ENCODE results near the gene BRPF1. TPM values are rescaled to one million over a fixed set of nuclear protein-coding genes. Genes with fewer than 3 reads are reported as not detected.

BRPF1 gene
- total and polyA plus RNA-seq, 10 of the 15 experiments (the other 5 are each of a cell fraction or from before 2014, with no cell fraction given): 1.2 to 25.3 (median 13.6) TPM

DNA sequence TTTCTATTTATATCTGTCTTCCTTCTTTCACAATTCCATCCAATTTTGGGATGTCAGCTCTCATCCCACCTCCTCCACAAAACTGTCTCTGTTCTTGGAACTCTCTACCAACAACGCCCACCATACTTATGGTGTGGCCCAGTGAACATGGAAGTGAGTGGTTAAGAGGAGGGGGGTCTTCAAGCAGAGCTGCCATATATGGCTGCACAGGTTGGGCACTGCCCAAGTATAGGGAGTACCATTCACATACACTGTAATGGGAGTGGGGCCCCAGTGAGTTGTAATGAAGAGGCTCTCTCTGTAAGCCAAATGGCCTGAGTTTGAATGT, 46.1 kb downstream of the BRPF1 start (continued):
- TF ChIP-seq SIX5 (IDR thresholded peaks at IDR 0.05; ENCODE audit: low read depth, low read length, severe bottlenecking) (no peak), CBFB (IDR thresholded peaks at IDR 0.05; ENCODE audit: low read depth) (no peak), HDAC6 (IDR thresholded peaks at IDR 0.05; ENCODE audit: unreplicated experiment) (no peak), SUPT20H (IDR thresholded peaks at IDR 0.05; ENCODE audit: borderline replicate concordance, control insufficient read depth, low read depth, low read length) (no peak), BCL11A (IDR thresholded peaks at IDR 0.05; ENCODE audit: low read depth, low read length) (no peak), NFYB (IDR thresholded peaks at IDR 0.05; ENCODE audit: insufficient read depth, low read depth, low read length) (no peak)

DNA sequence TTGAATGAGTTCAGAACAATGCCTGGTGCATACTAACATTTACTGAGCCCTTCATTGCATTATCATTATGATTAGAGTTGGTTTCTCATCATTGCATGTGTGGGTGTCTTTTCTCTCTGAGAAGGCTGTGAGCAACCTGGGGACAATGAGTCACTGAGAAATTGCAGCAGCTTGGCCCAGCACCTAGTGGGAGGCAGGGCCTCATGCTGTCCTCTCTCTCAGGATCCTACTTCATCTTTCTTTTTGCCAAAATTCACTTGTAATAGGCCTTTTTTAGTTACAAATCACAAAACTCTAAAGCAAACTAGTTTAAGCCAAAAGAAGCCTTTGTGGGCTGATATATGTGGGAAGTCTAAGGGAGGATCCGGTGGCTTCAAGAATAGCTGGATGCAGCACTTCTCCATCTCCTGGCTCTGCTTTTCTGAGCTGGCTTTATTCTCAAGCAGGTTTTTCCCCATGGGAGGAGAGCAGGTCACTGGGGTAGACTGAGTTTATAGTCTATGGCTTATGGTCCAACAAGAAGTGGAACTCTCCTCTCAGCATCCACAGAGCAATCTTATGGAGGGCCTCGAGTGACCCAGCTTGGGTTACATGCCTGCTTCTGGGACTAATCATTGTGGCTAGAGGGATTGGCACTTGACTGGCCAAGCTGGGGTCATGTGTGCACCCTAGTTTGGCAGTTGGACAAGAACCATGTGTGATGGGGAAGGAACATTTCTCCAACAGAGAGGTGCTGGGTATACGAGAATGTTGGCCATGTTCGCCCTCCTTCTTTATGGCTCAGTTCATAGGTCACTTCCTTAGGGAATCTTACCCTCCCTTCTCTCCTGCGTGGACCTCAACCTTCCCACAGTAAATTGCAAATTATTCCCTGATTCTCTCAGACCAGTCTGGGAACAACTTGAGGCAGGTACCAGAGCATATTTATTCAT, 46.9 kb downstream of the BRPF1 start:
- Histone ChIP-seq H3K79me2 (ENCODE audit: control insufficient read depth, insufficient read depth, low read length) (no peaks in the 10 kb centered on the region), H3K27me3 (replicated peaks in 1 of 2; ENCODE audit: control insufficient read depth in 2 of 2, insufficient read depth in 2 of 2, low read length in 1 of 2) (no peaks in the 10 kb centered on the region), H2AFZ (ENCODE audit: control insufficient read depth, low read depth, low read length) (no peak overlapping the region), H3K36me3 (ENCODE audit: control insufficient read depth in 2 of 2, insufficient read depth in 2 of 2, low read length in 1 of 2) (0 out of 4 replicates have a peak, but pooled peaks cover 0 to 7% of the 10 kb centered on the region in 2 experiments), H3K9me3 (replicated peaks; ENCODE audit: control insufficient read depth, insufficient read depth, low read length) (no peaks in the 10 kb centered on the region), H3K4me1 (ENCODE audit: control insufficient read depth, insufficient read depth, low read length) (peaks cover 31% of the 10 kb centered on the region), H3K27ac (ENCODE audit: control insufficient read depth, insufficient read depth) (no peak overlapping the region), H4K20me1 (ENCODE audit: control insufficient read depth, insufficient read depth) (no peaks in the 10 kb centered on the region), H3K4me2 (ENCODE audit: control insufficient read depth, insufficient read depth) (no peak overlapping the region), H3K4me3 (no peak overlapping the region), H3K9ac (ENCODE audit: control insufficient read depth, insufficient read depth, low read length) (no peak overlapping the region)
- CTCF ChIA-PET: interaction anchor here (1.0 to 2.1 kb wide), 2 partner anchors 12 to 278 kb away, joined by 3 to 8 read pairs; no protein-coding TSS in a partner anchor
- BruUV-seq (replicated peaks): no TSS peak
- intact Hi-C loops (cut with micrococcal nuclease; ENCODE audit: unreplicated experiment) (no loop called here), in situ Hi-C loops (cut with MboI) (no loop called here)
- RAD21 ChIA-PET (ENCODE audit: unreplicated experiment): interaction anchor here (1.0 kb wide), 1 partner anchor 15 kb away, joined by 3 read pairs; the partner anchor contains the start of gene ARPC4
- DNase-seq (ENCODE audit: low read depth, low spot score) (no peak), FAIRE-seq (no peak), ATAC-seq (no peak)
- SMC1A ChIA-PET (ENCODE audit: uncharacterized antibody, unreplicated experiment): interaction anchor here (0.7 to 1.5 kb wide), 3 partner anchors 25 to 50 kb away, joined by 3 to 4 read pairs (median 3); no protein-coding TSS in a partner anchor
- POLR2A ChIA-PET: interaction anchor here (1.0 kb wide), 1 partner anchor 29 kb away, joined by 4 read pairs; the partner anchor contains the start of gene OGG1
- no peak for TF ChIP-seq SMC3 (IDR thresholded peaks at IDR 0.05; ENCODE audit: borderline replicate concordance, low read length)
- no peak for TF ChIP-seq SIX5 (IDR thresholded peaks at IDR 0.05; ENCODE audit: low read depth, low read length, severe bottlenecking)
- TF ChIP-seq RAD21 (IDR thresholded peaks at IDR 0.05; ENCODE audit: insufficient read depth, low read depth, low read length): no peak
- TF ChIP-seq, protein P1, sequence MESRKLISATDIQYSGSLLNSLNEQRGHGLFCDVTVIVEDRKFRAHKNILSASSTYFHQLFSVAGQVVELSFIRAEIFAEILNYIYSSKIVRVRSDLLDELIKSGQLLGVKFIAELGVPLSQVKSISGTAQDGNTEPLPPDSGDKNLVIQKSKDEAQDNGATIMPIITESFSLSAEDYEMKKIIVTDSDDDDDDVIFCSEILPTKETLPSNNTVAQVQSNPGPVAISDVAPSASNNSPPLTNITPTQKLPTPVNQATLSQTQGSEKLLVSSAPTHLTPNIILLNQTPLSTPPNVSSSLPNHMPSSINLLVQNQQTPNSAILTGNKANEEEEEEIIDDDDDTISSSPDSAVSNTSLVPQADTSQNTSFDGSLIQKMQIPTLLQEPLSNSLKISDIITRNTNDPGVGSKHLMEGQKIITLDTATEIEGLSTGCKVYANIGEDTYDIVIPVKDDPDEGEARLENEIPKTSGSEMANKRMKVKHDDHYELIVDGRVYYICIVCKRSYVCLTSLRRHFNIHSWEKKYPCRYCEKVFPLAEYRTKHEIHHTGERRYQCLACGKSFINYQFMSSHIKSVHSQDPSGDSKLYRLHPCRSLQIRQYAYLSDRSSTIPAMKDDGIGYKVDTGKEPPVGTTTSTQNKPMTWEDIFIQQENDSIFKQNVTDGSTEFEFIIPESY (IDR thresholded peaks at IDR 0.05): no peak
- TF ChIP-seq, protein P2, sequence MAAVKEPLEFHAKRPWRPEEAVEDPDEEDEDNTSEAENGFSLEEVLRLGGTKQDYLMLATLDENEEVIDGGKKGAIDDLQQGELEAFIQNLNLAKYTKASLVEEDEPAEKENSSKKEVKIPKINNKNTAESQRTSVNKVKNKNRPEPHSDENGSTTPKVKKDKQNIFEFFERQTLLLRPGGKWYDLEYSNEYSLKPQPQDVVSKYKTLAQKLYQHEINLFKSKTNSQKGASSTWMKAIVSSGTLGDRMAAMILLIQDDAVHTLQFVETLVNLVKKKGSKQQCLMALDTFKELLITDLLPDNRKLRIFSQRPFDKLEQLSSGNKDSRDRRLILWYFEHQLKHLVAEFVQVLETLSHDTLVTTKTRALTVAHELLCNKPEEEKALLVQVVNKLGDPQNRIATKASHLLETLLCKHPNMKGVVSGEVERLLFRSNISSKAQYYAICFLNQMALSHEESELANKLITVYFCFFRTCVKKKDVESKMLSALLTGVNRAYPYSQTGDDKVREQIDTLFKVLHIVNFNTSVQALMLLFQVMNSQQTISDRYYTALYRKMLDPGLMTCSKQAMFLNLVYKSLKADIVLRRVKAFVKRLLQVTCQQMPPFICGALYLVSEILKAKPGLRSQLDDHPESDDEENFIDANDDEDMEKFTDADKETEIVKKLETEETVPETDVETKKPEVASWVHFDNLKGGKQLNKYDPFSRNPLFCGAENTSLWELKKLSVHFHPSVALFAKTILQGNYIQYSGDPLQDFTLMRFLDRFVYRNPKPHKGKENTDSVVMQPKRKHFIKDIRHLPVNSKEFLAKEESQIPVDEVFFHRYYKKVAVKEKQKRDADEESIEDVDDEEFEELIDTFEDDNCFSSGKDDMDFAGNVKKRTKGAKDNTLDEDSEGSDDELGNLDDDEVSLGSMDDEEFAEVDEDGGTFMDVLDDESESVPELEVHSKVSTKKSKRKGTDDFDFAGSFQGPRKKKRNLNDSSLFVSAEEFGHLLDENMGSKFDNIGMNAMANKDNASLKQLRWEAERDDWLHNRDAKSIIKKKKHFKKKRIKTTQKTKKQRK (IDR thresholded peaks at IDR 0.05; ENCODE audit: low read depth, low read length): no peak
- 87% methylated on average over 5 of the region's 5 CpGs for WGBS (ENCODE audit: insufficient coverage, insufficient replicate concordance, low lambda C conversion rate, missing lambda C conversion rate)

Data from GM12878 (cell line).